ENCODE measurements around the gene ERMARD.

Gene ERMARD

GRCh38 chr6:169774347-169774746, 22.9 kb downstream of the ERMARD start:
- DNase-seq (ENCODE audit: extremely low spot score): no peak
- ChIA-PET CTCF (interaction anchor here (1.1 to 4.6 kb wide), 6 partner anchors 9 to 756 kb away, joined by 3 to 18 read pairs (median 4); no protein-coding TSS in a partner anchor), POLR2A (no interaction called here)
- no peak for TF ChIP-seq CTCF (IDR thresholded peaks at IDR 0.05; ENCODE audit: control extremely low read depth, extremely low read depth, low read depth, missing control alignments)

- DNase-seq (ENCODE audit: extremely low spot score): no peak
- POLR2A ChIA-PET: no interaction called here
- CTCF ChIA-PET: interaction anchor here (2.7 to 4.6 kb wide), 2 partner anchors 15 to 56 kb away, joined by 5 to 18 read pairs; no protein-coding TSS in a partner anchor
- no peak for TF ChIP-seq CTCF (IDR thresholded peaks at IDR 0.05; ENCODE audit: control extremely low read depth, extremely low read depth, low read depth, missing control alignments)
Measured at GRCh38 chr6:169775321-169775720, 23.9 kb downstream of the ERMARD start.

- ChIA-PET POLR2A (no interaction called here), CTCF (interaction anchor here (1.7 to 2.7 kb wide), 4 partner anchors 10 to 55 kb away, joined by 4 to 7 read pairs (median 5); no protein-coding TSS in a partner anchor)
- no peak for TF ChIP-seq CTCF (IDR thresholded peaks at IDR 0.05; ENCODE audit: control extremely low read depth, extremely low read depth, low read depth, missing control alignments)
- no peak for DNase-seq (ENCODE audit: extremely low spot score)
Measured at GRCh38 chr6:169776379-169776778, 25.0 kb downstream of the ERMARD start.

- no peak for TF ChIP-seq CTCF (IDR thresholded peaks at IDR 0.05; ENCODE audit: control extremely low read depth, extremely low read depth, low read depth, missing control alignments)
- ChIA-PET POLR2A (no interaction called here), CTCF (interaction anchor here (2.3 kb wide), 1 partner anchor 12 kb away, joined by 7 read pairs; no protein-coding TSS in a partner anchor)
- no peak for DNase-seq (ENCODE audit: extremely low spot score)
Measured at GRCh38 chr6:169777896-169778295, 26.5 kb downstream of the ERMARD start.

GRCh38 chr6:169778646-169779045, 27.2 kb downstream of the ERMARD start:
- no peak for DNase-seq (ENCODE audit: extremely low spot score)
- ChIA-PET POLR2A (no interaction called here), CTCF (no interaction called here)
- no peak for TF ChIP-seq CTCF (IDR thresholded peaks at IDR 0.05; ENCODE audit: control extremely low read depth, extremely low read depth, low read depth, missing control alignments)

- TF ChIP-seq CTCF (IDR thresholded peaks at IDR 0.05; ENCODE audit: control extremely low read depth, extremely low read depth, low read depth, missing control alignments): no peak
- ChIA-PET POLR2A (no interaction called here), CTCF (interaction anchor here (0.9 to 1.2 kb wide), 2 partner anchors 10 to 24 kb away, joined by 3 to 8 read pairs; no protein-coding TSS in a partner anchor)
- DNase-seq (ENCODE audit: extremely low spot score): no peak
Measured at GRCh38 chr6:169779092-169779815, 27.8 kb downstream of the ERMARD start.

Data from GM10248 (cell line).